Cardiac muscle cell (in vitro differentiated cells and primary cell): Measurements from ENCODE around the gene SH2D1A. TPM values are rescaled to one million over a fixed set of nuclear protein-coding genes. Genes with fewer than 3 reads are reported as not detected.
"Not testable (repeated sequence)": the region's sequence is repeated elsewhere in the genome, so short reads cannot be mapped to it uniquely, and the experiment has no call there.

Experiments
- DNase-seq, 2 donors: peaks; one replicate each; pipeline versions ENCODE4 v3.0.0 to v3.0.0-alpha.2; 2010 to 2017; ENCODE audit warnings: low read depth in 1 of 2, low spot score in 1 of 2
- H3K27ac ChIP-seq: fragments of 200-600 bp; sonication (generic); 2 replicates; pipeline ENCODE4 v1.5.1; 2016
- H3K27me3 ChIP-seq: fragments of 200-600 bp; sonication (generic); 2 replicates; pipeline ENCODE4 v1.6.0; 2016; ENCODE audit warnings: control low read depth
- H3K36me3 ChIP-seq: fragments of 200-600 bp; sonication (generic); 2 replicates; pipeline ENCODE4 v1.5.1; 2016; ENCODE audit warnings: control low read depth
- H3K4me1 ChIP-seq: fragments of 200-600 bp; sonication (generic); 2 replicates; pipeline ENCODE4 v1.8.1; 2017; ENCODE audit warnings: low read depth, mild to moderate bottlenecking, mixed run types
- H3K4me3 ChIP-seq: fragments of 200-600 bp; sonication (generic); 2 replicates; pipeline ENCODE4 v1.5.1; 2016; ENCODE audit warnings: mild to moderate bottlenecking
- H3K9me3 ChIP-seq: fragments of 200-600 bp; sonication (generic); 2 replicates; pipeline ENCODE4 v1.5.1; 2017; ENCODE audit warnings: low read depth, mild to moderate bottlenecking, control low read depth
- CTCF ChIP-seq: IDR thresholded peaks from 2 replicates; pipeline ENCODE4 v1.5.1; 2012; ENCODE audit warnings: low read depth, mild to moderate bottlenecking, low read length
- polyA plus RNA-seq: library from polyadenylated mRNA; unstranded; fragments of >200 nt; fragmentation: Nextera tagmentation; extraction: Ambion mirVana; gene quantifications from 2 replicates; pipeline ENCODE4 v1.2.1, GENCODE V29; 2016
- total RNA-seq: library from RNA; depleted of rRNA; stranded (reverse); fragments of >200 nt; gene quantifications from 2 replicates; pipeline ENCODE4 v1.2.3, GENCODE V29; 2016

Gene SH2D1A
- total and polyA plus RNA-seq, 2 experiments from 2014 or later: not detected

- Histone ChIP-seq H3K9me3 (no peaks in the 10 kb centered on the region), H3K27ac (no peak within 1 kb of the TSS), H3K4me1 (no peaks in the 10 kb centered on the region), H3K27me3 (no peaks in the 10 kb centered on the region), H3K4me3 (no peak within 1 kb of the TSS), H3K36me3 (no peaks in the 10 kb centered on the region)
- DNase-seq: no peak
- no peak for TF ChIP-seq CTCF
Measured at GRCh38 chrX:124332481-124333424, 13.6 kb upstream of the SH2D1A start, which contains the start of gene TEX13D. TEX13D (plus strand) TSS chrX:124332660; CDS start chrX:124332918, 258 bp downstream.

GRCh38 chrX:124333862-124334261, 12.5 kb upstream of the SH2D1A start:
- DNase-seq: no peak
- no peak overlapping the region for H3K4me3 ChIP-seq
- H3K9me3 ChIP-seq: no peaks in the 10 kb centered on the region
- H3K36me3 ChIP-seq: no peaks in the 10 kb centered on the region
- H3K27me3 ChIP-seq: no peaks in the 10 kb centered on the region
- no peak overlapping the region for H3K27ac ChIP-seq
- H3K4me1 ChIP-seq: no peaks in the 10 kb centered on the region
- TF ChIP-seq CTCF: no peak

- not testable (repeated sequence) for H3K4me1 ChIP-seq, H3K4me3 ChIP-seq, H3K36me3 ChIP-seq, H3K9me3 ChIP-seq, H3K27me3 ChIP-seq, H3K27ac ChIP-seq, DNase-seq
Measured at GRCh38 chrX:124334555-124334954, 11.8 kb upstream of the SH2D1A start.

GRCh38 chrX:124335598-124335997, 10.8 kb upstream of the SH2D1A start:
- no peak overlapping the region for H3K27ac ChIP-seq
- H3K36me3 ChIP-seq: no peaks in the 10 kb centered on the region
- no peak for TF ChIP-seq CTCF
- DNase-seq: no peak
- H3K9me3 ChIP-seq: no peaks in the 10 kb centered on the region
- H3K4me1 ChIP-seq: no peaks in the 10 kb centered on the region
- H3K27me3 ChIP-seq: no peaks in the 10 kb centered on the region
- H3K4me3 ChIP-seq: no peak overlapping the region

- H3K9me3 ChIP-seq: no peaks in the 10 kb centered on the region
- H3K36me3 ChIP-seq: no peaks in the 10 kb centered on the region
- no peak for TF ChIP-seq CTCF
- H3K27me3 ChIP-seq: no peaks in the 10 kb centered on the region
- no peak overlapping the region for H3K27ac ChIP-seq
- H3K4me3 ChIP-seq: no peak overlapping the region
- DNase-seq: no peak
- H3K4me1 ChIP-seq: no peaks in the 10 kb centered on the region
Measured at GRCh38 chrX:124337916-124338315, 8.4 kb upstream of the SH2D1A start.
